Neural progenitor cell (in vitro differentiated cells): ENCODE measurements around the gene TPM3. TPM values are rescaled to one million over a fixed set of nuclear protein-coding genes. Genes with fewer than 3 reads are reported as not detected.

Source experiments
- DNase-seq: peaks from one replicate; pipeline ENCODE4 v3.0.0-alpha.2; 2016; ENCODE audit warnings: low spot score
- H2AFZ ChIP-seq: fragments of 200-600 bp; sonication (generic); replicated peaks from 2 replicates; pipeline ENCODE4 v1.6.1; 2016; ENCODE audit warnings: antibody characterized with exemption
- H3F3A ChIP-seq: fragments of 200-600 bp; sonication (generic); 2 replicates; pipeline ENCODE4 v1.6.1; 2016; ENCODE audit warnings: antibody characterized with exemption, low read depth
- H3K27ac ChIP-seq: fragments of 200-600 bp; sonication (generic); 2 replicates; pipeline ENCODE4 v1.5.1; 2016; ENCODE audit warnings: mild to moderate bottlenecking
- H3K27me3 ChIP-seq: fragments of 200-600 bp; sonication (generic); 2 replicates; pipeline ENCODE4 v1.6.1; 2016; ENCODE audit warnings: mild to moderate bottlenecking, moderate library complexity
- H3K36me3 ChIP-seq: fragments of 200-600 bp; sonication (generic); 2 replicates; pipeline ENCODE4 v1.5.1; 2016
- H3K4me1 ChIP-seq: fragments of 200-600 bp; sonication (generic); 2 replicates; pipeline ENCODE4 v1.6.1; 2016; ENCODE audit warnings: mixed run types
- H3K4me2 ChIP-seq: fragments of 200-600 bp; sonication (generic); 2 replicates; pipeline ENCODE4 v1.6.1; 2016
- H3K4me3 ChIP-seq: fragments of 200-600 bp; sonication (generic); 2 replicates; pipeline ENCODE4 v1.5.1; 2016
- H3K79me2 ChIP-seq: fragments of 200-600 bp; sonication (generic); 2 replicates; pipeline ENCODE4 v1.6.1; 2016; ENCODE audit warnings: low read depth
- H3K9ac ChIP-seq: fragments of 200-600 bp; sonication (generic); 2 replicates; pipeline ENCODE4 v1.6.1; 2016
- H3K9me3 ChIP-seq: fragments of 200-600 bp; sonication (generic); 2 replicates; pipeline ENCODE4 v1.5.1; 2016; ENCODE audit warnings: low read depth
- H4K20me1 ChIP-seq: fragments of 200-600 bp; sonication (generic); 2 replicates; pipeline ENCODE4 v1.6.1; 2016; ENCODE audit warnings: low read depth
- H3K27ac Mint-ChIP-seq: 3 replicates; pipeline ENCODE4 v1.8.0; 2021; ENCODE audit warnings: mixed read lengths
- H3K27me3 Mint-ChIP-seq: 2 replicates; pipeline ENCODE4 v1.8.0; 2022; ENCODE audit warnings: low read depth, mild to moderate bottlenecking, inconsistent platforms, moderate library complexity, mixed read lengths; ENCODE audit not compliant: insufficient read depth
- H3K36me3 Mint-ChIP-seq: 3 replicates; pipeline ENCODE4 v1.8.0; 2021; ENCODE audit warnings: mixed read lengths
- H3K4me1 Mint-ChIP-seq: 3 replicates; pipeline ENCODE4 v1.8.0; 2021; ENCODE audit warnings: mixed read lengths
- H3K4me3 Mint-ChIP-seq: 3 replicates; pipeline ENCODE4 v1.8.0; 2021; ENCODE audit warnings: mild to moderate bottlenecking, moderate library complexity, mixed read lengths
- H3K9me3 Mint-ChIP-seq: 3 replicates; pipeline ENCODE4 v1.8.0; 2020; ENCODE audit warnings: mixed read lengths
- CTCF ChIP-seq: fragments of 200-600 bp; sonication (generic); IDR thresholded peaks from 2 replicates; pipeline ENCODE4 v1.5.1; 2017; ENCODE audit warnings: antibody characterized with exemption, mild to moderate bottlenecking
- EZH2 ChIP-seq: fragments of 200-600 bp; sonication (generic); IDR thresholded peaks from 2 replicates; pipeline ENCODE4 v1.6.1; 2017; ENCODE audit warnings: antibody characterized with exemption, mild to moderate bottlenecking, moderate library complexity
- EZH2phosphoT487 ChIP-seq: fragments of 200-600 bp; sonication (generic); IDR thresholded peaks from 2 replicates; pipeline ENCODE4 v1.6.1; 2017; ENCODE audit warnings: antibody characterized with exemption
- total RNA-seq: library from RNA; depleted of rRNA; stranded (reverse); fragments of >200 nt; gene quantifications from 2 replicates; pipeline ENCODE4 v1.2.3, GENCODE V29; 2015; ENCODE audit warnings: low replicate concordance

Gene TPM3
- total RNA-seq, 1 donor from 2014 or later = 596 TPM

- TF ChIP-seq CTCF = no peak
- TF ChIP-seq EZH2phosphoT487 = no peak
- no peak for TF ChIP-seq EZH2
- Mint-ChIP-seq H3K4me1 (peaks cover 35% of the 10 kb centered on the region), H3K27ac (peak within 1 kb of the TSS; percentile 99), H3K4me3 (peak within 1 kb of the TSS; percentile 95), H3K27me3 (peaks cover 4% of the 10 kb centered on the region), H3K9me3 (no peaks in the 10 kb centered on the region), H3K36me3 (peaks cover 31% of the 10 kb centered on the region)
- Histone ChIP-seq H4K20me1 (peaks cover 36% of the 10 kb centered on the region), H3K79me2 (peaks cover 95% of the 10 kb centered on the region), H3K27me3 (no peaks in the 10 kb centered on the region), H3K27ac (peak within 1 kb of the TSS; percentile 98), H3K9me3 (no peaks in the 10 kb centered on the region), H3K4me1 (peaks cover 30% of the 10 kb centered on the region), H3K9ac (peak within 1 kb of the TSS; percentile 98), H2AFZ (peak within 1 kb of the TSS; percentile 70), H3K4me3 (peak within 1 kb of the TSS; percentile 84), H3K4me2 (peak within 1 kb of the TSS; percentile 96), H3F3A (peaks cover 6% of the 10 kb centered on the region), H3K36me3 (peaks cover 21% of the 10 kb centered on the region)
- peak; percentile 100 for DNase-seq
Measured at GRCh38 chr1:154220071-154220969, 28.4 kb upstream of the TPM3 start, which contains the start of gene UBAP2L. TSS of gene UBAP2L (plus strand) at chr1:154220955. CDS start at chr1:154225124, 4,169 bp downstream.

GRCh38 chr1:154219541-154219940 is 27.6 kb upstream of the TPM3 start:
- H3K9me3 ChIP-seq = no peaks in the 10 kb centered on the region
- H3K9ac ChIP-seq = peak overlapping the region; percentile 88
- H3K36me3 Mint-ChIP-seq = peaks cover 32% of the 10 kb centered on the region
- peaks cover 95% of the 10 kb centered on the region for H3K79me2 ChIP-seq
- H3K4me1 ChIP-seq = peaks cover 30% of the 10 kb centered on the region
- H3K27ac Mint-ChIP-seq = peak overlapping the region; percentile 99
- peaks cover 28% of the 10 kb centered on the region for H4K20me1 ChIP-seq
- H3K9me3 Mint-ChIP-seq = no peaks in the 10 kb centered on the region
- H3K4me3 Mint-ChIP-seq = peak overlapping the region; percentile 95
- H2AFZ ChIP-seq = no peak overlapping the region
- H3K36me3 ChIP-seq = peaks cover 21% of the 10 kb centered on the region
- H3F3A ChIP-seq = peaks cover 6% of the 10 kb centered on the region
- peaks cover 4% of the 10 kb centered on the region for H3K27me3 Mint-ChIP-seq
- DNase-seq = no peak
- peaks cover 35% of the 10 kb centered on the region for H3K4me1 Mint-ChIP-seq
- peak overlapping the region; percentile 98 for H3K27ac ChIP-seq
- TF ChIP-seq EZH2phosphoT487 (no peak), EZH2 (no peak), CTCF (no peak)
- H3K4me2 ChIP-seq = peak overlapping the region; percentile 96
- H3K27me3 ChIP-seq = no peaks in the 10 kb centered on the region
- peak overlapping the region; percentile 84 for H3K4me3 ChIP-seq

GRCh38 chr1:154218545-154218944 is 26.6 kb upstream of the TPM3 start:
- peak overlapping the region; percentile 84 for H3K4me3 ChIP-seq
- no peak overlapping the region for H3K27ac ChIP-seq

More at GRCh38 chr1:154218545-154218944, 26.6 kb upstream of the TPM3 start:
- no peak for DNase-seq
- H3K9me3 Mint-ChIP-seq = no peaks in the 10 kb centered on the region
- peaks cover 6% of the 10 kb centered on the region for H3F3A ChIP-seq
- peaks cover 30% of the 10 kb centered on the region for H3K4me1 ChIP-seq
- peaks cover 18% of the 10 kb centered on the region for H4K20me1 ChIP-seq
- H3K4me2 ChIP-seq = peak overlapping the region; percentile 96
- no peak overlapping the region for H2AFZ ChIP-seq
- peaks cover 21% of the 10 kb centered on the region for H3K36me3 ChIP-seq
- TF ChIP-seq CTCF (no peak), EZH2phosphoT487 (no peak), EZH2 (no peak)
- H3K4me1 Mint-ChIP-seq = peaks cover 35% of the 10 kb centered on the region
- peak overlapping the region; percentile 95 for H3K4me3 Mint-ChIP-seq
- no peak overlapping the region for H3K9ac ChIP-seq
- peaks cover 89% of the 10 kb centered on the region for H3K79me2 ChIP-seq
- H3K9me3 ChIP-seq = no peaks in the 10 kb centered on the region
- H3K27me3 ChIP-seq = no peaks in the 10 kb centered on the region
- H3K27me3 Mint-ChIP-seq = peaks cover 4% of the 10 kb centered on the region
- H3K27ac Mint-ChIP-seq = peak overlapping the region; percentile 67
- H3K36me3 Mint-ChIP-seq = peaks cover 37% of the 10 kb centered on the region
